ENCODE data around the gene SSX5.
"Not testable (repeated sequence)": the region's sequence is repeated elsewhere in the genome, so short reads cannot be mapped to it uniquely, and the experiment has no call there.

Gene SSX5

GRCh38 chrX:48196745-48197201 lies at the start of gene SSX5:
SSX5 (minus strand) TSS chrX:48196795; CDS start chrX:48195358, 1,437 bp downstream.
- intact Hi-C loops (cut with DNase I), result no loop called here

DNA sequence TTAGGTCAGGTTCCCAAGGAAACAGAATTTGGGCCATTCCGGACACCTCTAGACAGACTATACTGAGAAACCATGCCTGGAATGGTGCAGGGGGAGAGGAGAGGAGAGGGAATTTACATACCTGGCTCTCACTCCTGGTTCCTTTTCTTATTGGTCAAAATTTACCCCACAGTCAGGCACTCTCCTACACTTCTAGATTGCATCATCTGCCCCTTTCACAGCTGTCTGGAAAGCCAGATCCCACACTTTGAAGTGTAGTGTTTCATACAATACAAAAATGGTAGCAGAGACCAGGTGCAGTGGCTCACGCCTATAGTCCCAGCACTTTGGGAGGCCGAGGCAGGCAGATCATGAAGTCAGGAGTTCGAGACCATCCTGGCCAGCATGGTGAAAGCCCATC lies 27.6 kb upstream of the SSX5 start:
- intact Hi-C loops (cut with DNase I); DNase-seq: not testable (repeated sequence)

More at GRCh38 chrX:48196745-48197201, at the start of gene SSX5:
- DNase-seq, result no peak

GRCh38 chrX:48214341-48214740 lies 17.7 kb upstream of the SSX5 start:
- intact Hi-C loops (cut with DNase I), result not testable (repeated sequence)

GRCh38 chrX:48190024-48190423 lies 6.6 kb downstream of the SSX5 start:
- intact Hi-C loops (cut with DNase I); DNase-seq: not testable (repeated sequence)

More at GRCh38 chrX:48214341-48214740, 17.7 kb upstream of the SSX5 start:
- DNase-seq, result not testable (repeated sequence)

DNA sequence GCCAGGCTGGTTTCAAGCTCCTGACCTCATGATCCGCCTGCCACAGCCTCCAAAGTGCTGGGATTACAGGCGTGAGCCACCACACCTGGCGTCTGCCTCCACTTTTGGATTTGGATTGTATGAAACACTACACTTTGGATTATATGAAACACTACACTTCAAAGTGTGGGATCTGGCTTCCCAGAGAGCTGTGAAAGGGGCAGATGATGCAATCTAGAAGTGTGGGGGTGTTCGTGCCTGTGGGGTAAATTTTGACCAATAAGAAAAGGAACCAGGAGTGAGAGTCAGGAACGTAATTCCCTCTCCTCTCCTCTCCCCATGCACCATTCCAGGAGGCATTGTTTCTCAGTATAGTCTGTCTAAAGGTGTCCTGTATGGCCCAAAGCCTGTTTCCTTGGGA lies 14.7 kb downstream of the SSX5 start:
- intact Hi-C loops (cut with DNase I); DNase-seq: not testable (repeated sequence)

DNA sequence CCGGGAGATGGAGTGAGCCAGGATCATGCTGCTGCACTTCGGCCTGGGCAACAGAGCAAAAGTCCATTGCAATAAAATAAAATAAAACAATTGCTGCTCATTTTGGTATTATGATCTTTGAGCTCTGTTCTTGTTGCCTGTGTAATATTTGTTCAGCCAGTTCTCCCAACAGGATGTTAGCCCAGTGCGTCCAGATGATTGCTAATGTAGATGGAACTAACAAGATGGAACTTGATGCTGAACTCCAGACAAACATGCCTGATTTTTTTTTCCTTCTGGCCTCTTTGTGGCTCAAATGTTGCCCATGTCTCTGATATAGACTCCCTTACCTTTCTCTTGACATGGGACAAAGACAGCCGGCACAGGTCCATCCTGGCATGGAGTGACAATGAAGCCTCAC lies 15.8 kb downstream of the SSX5 start:
- no peak for DNase-seq
- intact Hi-C loops (cut with DNase I), result no loop called here

- intact Hi-C loops (cut with DNase I), result no loop called here
- DNase-seq, result no peak
Observed at GRCh38 chrX:48179691-48180090, 16.9 kb downstream of the SSX5 start.

DNA sequence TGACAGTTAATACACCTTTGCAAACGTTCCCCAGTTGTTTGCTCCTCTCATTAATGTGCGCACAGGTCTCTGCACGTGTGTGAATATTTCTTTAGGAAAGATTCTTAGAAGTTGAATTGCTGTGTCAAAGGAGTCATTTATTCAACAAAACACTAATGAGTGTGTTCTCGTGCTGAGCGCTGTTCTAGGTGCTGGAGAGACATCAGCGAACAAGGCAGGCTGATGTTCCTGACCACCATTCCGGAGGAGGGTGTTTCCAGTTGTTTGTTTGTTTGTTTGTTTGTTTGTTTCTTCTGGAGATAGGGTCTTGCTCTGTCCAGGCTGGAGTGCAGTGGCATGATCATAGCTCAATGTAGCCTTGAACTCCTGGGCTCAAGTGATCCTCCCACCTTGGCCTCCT lies 30.3 kb downstream of the SSX5 start:
- intact Hi-C loops (cut with DNase I); DNase-seq: not testable (repeated sequence)

DNA sequence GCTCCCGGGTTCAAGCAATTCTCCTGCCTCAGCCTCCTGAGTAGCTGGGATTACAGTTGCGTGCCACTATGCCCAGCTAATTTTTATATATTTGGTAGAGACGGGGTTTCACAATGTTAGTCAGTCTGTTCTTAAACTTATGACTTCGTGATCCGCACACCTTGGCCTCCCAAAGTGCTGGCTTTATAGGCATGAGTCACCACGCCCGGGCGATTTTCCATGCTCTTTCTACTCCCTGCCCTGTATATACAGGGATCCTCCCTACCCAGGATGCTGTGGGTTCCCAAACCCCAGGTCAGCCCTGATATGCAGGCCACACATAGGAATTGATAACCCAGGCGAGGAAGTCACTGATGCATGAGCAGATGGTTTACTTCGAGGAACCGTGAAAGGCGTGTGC lies 31.4 kb downstream of the SSX5 start:
- intact Hi-C loops (cut with DNase I), result no loop called here
- DNase-seq, result no peak

DNA sequence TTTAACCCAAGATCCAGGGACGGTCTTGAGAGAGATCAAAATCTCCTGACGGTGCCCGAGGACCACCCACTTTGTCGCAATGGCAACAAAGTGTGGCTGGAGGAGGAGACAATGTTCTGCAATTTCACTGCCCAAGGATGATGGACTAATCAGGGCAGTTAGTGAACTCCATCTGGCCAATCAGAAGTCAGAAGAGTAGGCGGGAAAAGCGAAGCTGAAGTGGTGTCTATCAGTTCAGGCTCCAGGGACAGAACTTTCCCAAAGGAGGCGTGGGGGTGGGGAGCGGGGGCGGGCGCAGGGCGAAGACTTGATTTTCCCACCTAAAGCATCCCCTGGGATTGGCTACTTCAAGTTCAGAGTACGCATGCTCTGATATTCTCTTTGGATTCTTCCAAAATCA lies 40.6 kb downstream of the SSX5 start:
- DNase-seq, result no peak
- intact Hi-C loops (cut with DNase I), result no loop called here

DNA sequence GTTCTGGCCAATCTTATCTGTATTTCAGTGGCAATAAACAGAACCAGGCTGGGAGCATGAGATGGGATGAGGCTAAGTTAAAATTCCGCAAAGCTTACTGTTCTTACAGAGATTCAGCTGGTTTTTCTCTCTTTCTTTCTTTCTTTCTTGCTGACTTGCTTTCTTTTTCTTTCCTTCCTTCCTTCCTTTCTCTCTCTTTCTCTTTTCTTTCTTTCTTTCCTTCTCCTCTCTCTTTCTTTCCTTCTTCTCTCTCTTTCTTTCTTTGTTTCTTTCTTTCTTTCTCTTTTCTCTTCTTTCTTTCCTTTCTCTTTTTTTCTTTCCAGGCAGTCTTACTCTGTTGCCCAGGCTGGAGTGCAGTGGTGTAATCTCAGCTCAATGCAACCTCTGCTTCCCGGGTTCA lies 41.8 kb downstream of the SSX5 start:
- intact Hi-C loops (cut with DNase I), result no loop called here
- no peak for DNase-seq

- intact Hi-C loops (cut with DNase I), result no loop called here
- DNase-seq, result no peak
Observed at GRCh38 chrX:48153769-48154168, 42.8 kb downstream of the SSX5 start.

GRCh38 chrX:48142697-48143096 lies 53.9 kb downstream of the SSX5 start:
- intact Hi-C loops (cut with DNase I); DNase-seq: not testable (repeated sequence)

DNA sequence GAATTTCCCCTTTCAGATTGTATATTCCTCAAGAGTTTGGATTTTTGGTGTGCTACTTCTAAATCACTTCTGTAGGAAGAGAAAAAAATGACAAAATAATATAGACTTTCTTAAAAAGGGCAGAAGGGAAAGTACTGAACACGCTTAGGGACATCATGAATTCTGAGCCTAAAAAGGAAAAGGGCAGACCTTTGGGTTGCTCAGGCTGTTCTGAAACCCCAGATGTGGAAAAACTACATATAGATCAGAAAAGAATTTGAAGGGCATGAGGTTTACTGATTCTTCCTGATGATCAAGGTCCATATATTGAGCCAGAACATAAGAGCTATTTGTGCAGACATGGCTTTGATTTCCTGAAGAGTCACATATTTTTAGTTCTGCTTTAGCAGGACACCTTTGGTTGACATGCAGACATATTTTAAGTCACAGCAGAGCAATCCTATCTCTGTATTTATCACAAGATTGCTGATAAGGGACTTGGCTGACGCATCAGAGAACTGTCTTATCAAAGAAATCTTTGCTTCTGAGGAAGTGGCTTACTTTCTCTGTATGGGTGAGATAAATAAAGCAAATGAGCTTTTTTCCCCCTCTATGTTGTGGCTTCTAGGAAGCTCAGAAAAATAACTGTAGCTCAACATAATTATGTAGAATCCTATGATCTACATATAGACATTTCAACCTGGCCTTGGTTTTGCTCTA lies 54.6 kb downstream of the SSX5 start:
- intact Hi-C loops (cut with DNase I); DNase-seq: not testable (repeated sequence)

DNA sequence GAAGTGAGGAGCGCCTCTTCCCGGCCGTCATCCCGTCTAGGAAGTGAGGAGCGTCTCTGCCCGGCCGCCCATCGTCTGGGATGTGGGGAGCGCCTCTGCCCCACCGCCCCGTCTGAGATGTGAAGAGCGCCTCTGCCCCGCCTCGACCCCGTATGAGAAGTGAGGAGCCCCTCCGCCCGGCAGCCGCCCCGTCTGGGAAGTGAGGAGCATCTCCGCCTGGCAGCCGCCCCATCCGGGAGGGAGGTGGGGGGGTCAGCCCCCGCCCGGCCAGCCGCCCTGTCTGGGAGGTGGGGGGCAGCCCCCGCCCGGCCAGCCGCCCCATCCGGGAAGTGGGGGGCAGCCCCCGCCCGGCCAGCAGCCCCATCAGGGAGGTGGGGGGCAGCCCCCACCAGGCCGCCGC lies 57.5 kb downstream of the SSX5 start:
- intact Hi-C loops (cut with DNase I); DNase-seq: not testable (repeated sequence)
